Measurements from ENCODE around the gene SDC1. TPM values are rescaled to one million over a fixed set of nuclear protein-coding genes. Genes with fewer than 3 reads are reported as not detected.
"Not testable (repeated sequence)": the region's sequence is repeated elsewhere in the genome, so short reads cannot be mapped to it uniquely, and the experiment has no call there.

The SDC1 gene, protein sequence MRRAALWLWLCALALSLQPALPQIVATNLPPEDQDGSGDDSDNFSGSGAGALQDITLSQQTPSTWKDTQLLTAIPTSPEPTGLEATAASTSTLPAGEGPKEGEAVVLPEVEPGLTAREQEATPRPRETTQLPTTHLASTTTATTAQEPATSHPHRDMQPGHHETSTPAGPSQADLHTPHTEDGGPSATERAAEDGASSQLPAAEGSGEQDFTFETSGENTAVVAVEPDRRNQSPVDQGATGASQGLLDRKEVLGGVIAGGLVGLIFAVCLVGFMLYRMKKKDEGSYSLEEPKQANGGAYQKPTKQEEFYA
- not detected in 2 replicates for total RNA-seq (2014; rRNA removed; shearing (Covaris generic))
- 0.10 TPM in 1 of 2 replicates, not detected in the other for total RNA-seq (2022)
- percentile 5 among the genes with signal in this experiment for Bru-seq, nascent RNA
- BruChase-seq, experiment 1, labeled RNA remaining after a 6-hour chase, result not detected
- percentile 10 among the genes with signal in this experiment for BruChase-seq, experiment 2, labeled RNA remaining after a 2-hour chase
- long read RNA-seq, result 0 reads

DNA sequence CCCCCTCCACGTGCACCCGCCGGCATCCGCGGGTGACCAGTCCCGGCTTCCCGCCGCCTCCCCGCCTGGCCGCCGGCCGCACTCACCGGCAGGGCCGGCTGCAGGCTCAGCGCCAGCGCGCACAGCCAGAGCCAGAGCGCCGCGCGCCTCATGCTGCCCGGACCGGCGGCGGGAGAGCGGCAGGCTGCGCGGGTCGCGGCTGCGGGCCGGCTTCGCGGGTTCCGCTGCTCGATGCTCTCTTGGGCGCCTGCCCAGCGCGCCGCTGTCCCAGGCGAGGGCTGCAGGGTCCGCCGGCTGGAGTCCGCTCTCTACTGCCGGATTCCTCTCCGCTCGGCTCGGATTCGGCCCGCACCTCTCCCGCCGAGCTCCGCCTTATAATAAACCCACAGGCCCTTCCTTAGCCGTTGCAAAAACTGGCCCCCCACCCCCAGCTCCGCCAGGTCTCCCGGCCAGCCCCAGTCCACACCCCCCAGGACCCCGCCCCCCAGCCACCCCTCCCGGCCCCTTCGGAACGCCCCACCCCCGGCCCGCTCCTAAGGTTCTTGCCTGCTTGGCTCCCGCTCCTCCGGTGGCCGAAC, at the start of gene SDC1:
Gene SDC1 (minus strand): TSS at position 415 of the 578 bp plus-strand sequence. CDS start 263 bp downstream, at position 152.
- no peak within 1 kb of the TSS for H3K27ac ChIP-seq (ENCODE audit: low read depth, low read length, poor library complexity, severe bottlenecking)
- no peak for DNase-seq (ENCODE audit: low spot score)
- H4K20me1 ChIP-seq (ENCODE audit: insufficient read depth, low read length), result no peaks in the 10 kb centered on the region
- no peaks in the 10 kb centered on the region for H3K9me2 ChIP-seq (ENCODE audit: insufficient read depth, low read length)
- no peaks in the 10 kb centered on the region for H3K9me3 ChIP-seq (ENCODE audit: low read length)
- ChIA-PET POLR2A (no interaction called here), CTCF (ENCODE audit: unreplicated experiment) (no interaction called here)
- intact Hi-C loops (cut with micrococcal nuclease; ENCODE audit: unreplicated experiment), result loop anchor here (10.0 kb wide), 1 partner anchor 90 kb away; no protein-coding TSS in a partner anchor
- BruUV-seq (replicated peaks), result no TSS peak
- peak within 1 kb of the TSS; percentile 52 for H3K4me2 ChIP-seq (ENCODE audit: low read length)
- no peaks in the 10 kb centered on the region for H3K79me2 ChIP-seq (ENCODE audit: insufficient read depth, low read depth, low read length)
- H3K4me1 ChIP-seq (ENCODE audit: insufficient read depth, low read length, poor library complexity, severe bottlenecking), result peaks cover 6% of the 10 kb centered on the region
- TF ChIP-seq, protein P1, sequence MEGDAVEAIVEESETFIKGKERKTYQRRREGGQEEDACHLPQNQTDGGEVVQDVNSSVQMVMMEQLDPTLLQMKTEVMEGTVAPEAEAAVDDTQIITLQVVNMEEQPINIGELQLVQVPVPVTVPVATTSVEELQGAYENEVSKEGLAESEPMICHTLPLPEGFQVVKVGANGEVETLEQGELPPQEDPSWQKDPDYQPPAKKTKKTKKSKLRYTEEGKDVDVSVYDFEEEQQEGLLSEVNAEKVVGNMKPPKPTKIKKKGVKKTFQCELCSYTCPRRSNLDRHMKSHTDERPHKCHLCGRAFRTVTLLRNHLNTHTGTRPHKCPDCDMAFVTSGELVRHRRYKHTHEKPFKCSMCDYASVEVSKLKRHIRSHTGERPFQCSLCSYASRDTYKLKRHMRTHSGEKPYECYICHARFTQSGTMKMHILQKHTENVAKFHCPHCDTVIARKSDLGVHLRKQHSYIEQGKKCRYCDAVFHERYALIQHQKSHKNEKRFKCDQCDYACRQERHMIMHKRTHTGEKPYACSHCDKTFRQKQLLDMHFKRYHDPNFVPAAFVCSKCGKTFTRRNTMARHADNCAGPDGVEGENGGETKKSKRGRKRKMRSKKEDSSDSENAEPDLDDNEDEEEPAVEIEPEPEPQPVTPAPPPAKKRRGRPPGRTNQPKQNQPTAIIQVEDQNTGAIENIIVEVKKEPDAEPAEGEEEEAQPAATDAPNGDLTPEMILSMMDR (conservative IDR thresholded peaks at IDR 0.05; ENCODE audit: low read length), result no peak
- TF ChIP-seq EZH2phosphoT487 (IDR thresholded peaks at IDR 0.05; ENCODE audit: borderline replicate concordance, low read depth, low read length), result no peak; the same call in 1 of the 2 replicates
- peak within 1 kb of the TSS; percentile 38 for H3K4me3 ChIP-seq (ENCODE audit: low read depth, low read length, poor library complexity, severe bottlenecking)
- H2AFZ ChIP-seq (ENCODE audit: low read length), result no peak within 1 kb of the TSS
- H3K36me3 ChIP-seq (ENCODE audit: insufficient read depth, low read length), result no peaks in the 10 kb centered on the region

GRCh38 chr2:20273042-20273441, 48.1 kb upstream of the SDC1 start:
- no peak for TF ChIP-seq EZH2phosphoT487 (IDR thresholded peaks at IDR 0.05; ENCODE audit: borderline replicate concordance, low read depth, low read length)
- TF ChIP-seq, protein P1 (conservative IDR thresholded peaks at IDR 0.05; ENCODE audit: low read length), result no peak
- no TSS peak for BruUV-seq (replicated peaks)
- ChIA-PET POLR2A (interaction anchor here (0.6 to 1.5 kb wide), 2 partner anchors 11 to 59 kb away, joined by 4 to 6 read pairs; no protein-coding TSS in a partner anchor), CTCF (ENCODE audit: unreplicated experiment) (no interaction called here)
- intact Hi-C loops (cut with micrococcal nuclease; ENCODE audit: unreplicated experiment), result no loop called here
- peaks cover 12% of the 10 kb centered on the region; the same call in 1 of the 2 replicates for H4K20me1 ChIP-seq (ENCODE audit: insufficient read depth, low read length)
- no peaks in the 10 kb centered on the region for H3K9me3 ChIP-seq (ENCODE audit: low read length)
- no peak overlapping the region for H3K27ac ChIP-seq (ENCODE audit: low read depth, low read length, poor library complexity, severe bottlenecking)
- peaks cover 89% of the 10 kb centered on the region for H3K36me3 ChIP-seq (ENCODE audit: insufficient read depth, low read length)
- peaks cover 17% of the 10 kb centered on the region; the same call in 1 of the 2 replicates for H3K79me2 ChIP-seq (ENCODE audit: insufficient read depth, low read depth, low read length)
- H3K4me1 ChIP-seq (ENCODE audit: insufficient read depth, low read length, poor library complexity, severe bottlenecking), result no peaks in the 10 kb centered on the region
- no peak overlapping the region for H3K4me2 ChIP-seq (ENCODE audit: low read length)
- no peak overlapping the region for H3K4me3 ChIP-seq (ENCODE audit: low read depth, low read length, poor library complexity, severe bottlenecking)
- DNase-seq (ENCODE audit: low spot score), result no peak
- H2AFZ ChIP-seq (ENCODE audit: low read length), result no peak overlapping the region
- no peaks in the 10 kb centered on the region for H3K9me2 ChIP-seq (ENCODE audit: insufficient read depth, low read length)

GRCh38 chr2:20268317-20268716, 43.4 kb upstream of the SDC1 start:
- CTCF ChIA-PET (ENCODE audit: unreplicated experiment); H3K4me2 ChIP-seq (ENCODE audit: low read length); H3K27ac ChIP-seq (ENCODE audit: low read depth, low read length, poor library complexity, severe bottlenecking); H3K79me2 ChIP-seq (ENCODE audit: insufficient read depth, low read depth, low read length); H3K4me1 ChIP-seq (ENCODE audit: insufficient read depth, low read length, poor library complexity, severe bottlenecking); H4K20me1 ChIP-seq (ENCODE audit: insufficient read depth, low read length); BruUV-seq (replicated peaks); H3K9me3 ChIP-seq (ENCODE audit: low read length); H3K4me3 ChIP-seq (ENCODE audit: low read depth, low read length, poor library complexity, severe bottlenecking); DNase-seq (ENCODE audit: low spot score); intact Hi-C loops (cut with micrococcal nuclease; ENCODE audit: unreplicated experiment); H3K9me2 ChIP-seq (ENCODE audit: insufficient read depth, low read length); H2AFZ ChIP-seq (ENCODE audit: low read length): not testable (repeated sequence)
- POLR2A ChIA-PET, result interaction anchor here (1.4 kb wide), 1 partner anchor 29 kb away, joined by 4 read pairs; no protein-coding TSS in a partner anchor
- H3K36me3 ChIP-seq (ENCODE audit: insufficient read depth, low read length), result peaks cover 89% of the 10 kb centered on the region
